HG03159 (cell line): ENCODE data around the gene SPATA32.
A peak's percentile ranks its signal among the peaks of the same experiment; 100 is the strongest.
"Not testable (repeated sequence)": the region's sequence is repeated elsewhere in the genome, so short reads cannot be mapped to it uniquely, and the experiment has no call there.

Source experiments
- ATAC-seq: cut with Tn5 transposase; IDR thresholded peaks from one replicate; pipeline ENCODE4 v1.9.1; 2021; ENCODE audit warnings: mild to moderate bottlenecking, moderate library complexity; ENCODE audit not compliant: unreplicated experiment

SPATA32 gene

DNA sequence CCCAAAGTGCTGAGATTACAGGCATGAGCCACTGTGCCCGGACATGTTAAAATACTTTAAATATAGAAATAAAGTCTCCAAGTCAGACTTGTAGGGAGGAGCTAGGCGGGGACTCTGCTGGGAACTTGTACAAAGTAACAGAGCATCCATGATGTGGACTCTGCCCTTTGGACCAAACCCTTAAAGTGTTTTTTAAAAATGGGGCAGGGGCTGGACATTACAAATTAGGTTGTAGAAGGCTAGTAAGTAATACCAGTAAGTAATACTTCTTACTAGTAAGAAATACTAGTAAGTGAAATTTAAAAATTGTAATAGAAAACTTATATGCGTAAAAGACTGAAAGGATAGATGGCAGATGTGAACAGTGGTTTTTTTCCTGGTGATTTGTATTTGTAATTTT is 9.7 kb upstream of the SPATA32 start:
- no peak for ATAC-seq

DNA sequence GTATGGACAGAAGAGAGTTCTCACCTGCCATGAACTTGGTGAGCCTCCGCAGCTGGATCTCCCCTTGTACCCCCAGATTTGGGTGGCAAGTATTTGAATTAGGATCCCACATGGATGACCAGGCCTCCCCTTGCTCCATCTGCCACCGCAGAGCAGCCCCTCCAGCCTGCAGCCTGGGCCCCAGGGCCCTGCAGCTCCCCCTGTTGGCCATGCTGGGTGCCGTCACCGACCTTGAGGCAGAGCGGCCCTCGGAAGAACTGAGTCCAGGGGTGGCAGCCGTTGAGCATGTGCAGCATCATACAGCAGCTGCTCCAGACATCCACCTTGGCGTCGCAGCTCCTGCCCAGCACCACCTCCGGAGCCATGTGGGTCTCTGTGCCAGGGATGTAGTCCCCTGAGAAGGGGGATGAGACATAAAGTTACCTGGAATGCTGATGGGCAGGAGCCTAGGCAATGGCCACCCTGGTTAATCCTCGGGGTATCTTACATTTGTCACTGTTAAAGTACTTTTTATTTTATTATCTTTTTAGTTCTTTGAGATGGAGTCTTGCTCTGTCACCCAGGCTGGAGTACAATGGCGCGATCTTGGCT is 9.0 kb upstream of the SPATA32 start:
- ATAC-seq = no peak

DNA sequence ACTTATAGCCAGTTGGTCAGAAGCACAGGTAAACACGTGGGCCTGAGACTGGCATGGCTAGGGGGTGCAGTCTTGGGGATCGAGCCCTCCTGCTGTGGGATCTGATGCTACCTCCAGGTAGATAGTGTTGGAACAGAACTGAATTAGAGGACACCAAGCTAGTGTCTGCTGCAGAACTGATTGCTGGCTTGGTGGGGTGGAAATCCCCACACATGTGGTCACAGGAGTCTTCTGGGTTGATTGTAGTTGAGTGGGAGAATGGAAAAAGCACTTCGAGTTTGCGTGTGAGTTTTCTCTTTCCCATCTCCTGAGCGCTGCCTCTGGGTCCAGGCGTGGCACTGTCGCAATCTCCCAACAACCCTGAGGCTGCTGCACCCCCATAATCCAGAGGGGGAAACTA is 8.0 kb upstream of the SPATA32 start:
- no peak for ATAC-seq

DNA sequence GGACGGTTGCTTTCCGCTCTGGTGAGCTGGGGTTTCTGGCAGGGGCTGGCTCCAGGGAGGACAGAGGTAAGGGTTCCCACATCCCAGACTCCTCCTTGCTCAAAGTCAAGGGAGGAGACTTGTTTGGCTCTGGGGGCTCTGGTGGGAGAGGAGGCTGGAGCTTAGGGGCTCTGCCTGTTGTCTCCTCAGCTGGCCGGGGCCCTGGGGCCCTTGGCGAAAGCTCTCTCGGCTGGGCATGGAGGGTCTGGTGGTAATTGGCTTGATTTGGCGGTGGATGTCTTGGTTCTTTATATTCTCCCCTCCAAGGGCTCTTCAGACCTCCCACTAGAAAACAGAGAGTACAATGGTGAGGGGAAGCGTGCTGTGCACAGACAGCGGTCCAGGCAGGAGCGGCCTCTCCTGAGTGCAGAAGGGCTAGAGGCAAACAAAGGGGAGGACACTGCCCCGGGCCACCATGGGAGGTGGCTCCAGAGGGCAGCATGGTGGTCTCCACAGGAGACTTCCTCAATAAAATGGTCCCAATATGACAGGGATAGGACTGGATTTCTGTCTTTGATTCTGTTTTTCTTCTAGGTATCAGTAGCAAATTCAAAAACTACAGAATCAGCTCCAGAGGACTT is 5.7 kb upstream of the SPATA32 start:
- no peak for ATAC-seq

DNA sequence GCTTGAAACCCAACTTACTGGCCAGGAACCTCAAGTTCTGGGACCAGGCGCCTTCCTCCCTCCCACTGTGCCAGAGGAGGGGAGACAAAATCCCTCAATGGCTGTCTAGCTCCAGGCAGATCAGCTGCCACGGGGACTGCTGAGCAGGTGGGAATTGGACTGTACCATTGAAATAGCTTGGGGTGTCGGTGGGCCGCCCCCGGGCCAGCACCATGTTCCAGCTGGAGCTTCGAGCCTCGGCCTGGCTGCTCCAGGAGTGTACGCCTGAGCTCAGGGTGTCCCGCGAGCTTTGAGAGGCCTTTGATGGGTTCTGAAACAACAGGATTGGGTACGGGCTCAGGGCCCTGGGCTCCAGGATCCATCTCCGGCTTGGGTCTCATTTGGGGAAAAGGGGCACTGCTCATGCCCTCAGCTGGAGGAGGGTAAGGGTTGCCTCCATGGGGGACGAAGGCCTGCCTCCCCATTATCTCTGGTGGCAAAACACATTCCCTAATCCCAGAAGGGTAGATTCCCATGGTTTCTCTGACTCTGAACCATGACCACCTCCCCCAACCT is 4.6 kb upstream of the SPATA32 start:
- no peak for ATAC-seq

DNA sequence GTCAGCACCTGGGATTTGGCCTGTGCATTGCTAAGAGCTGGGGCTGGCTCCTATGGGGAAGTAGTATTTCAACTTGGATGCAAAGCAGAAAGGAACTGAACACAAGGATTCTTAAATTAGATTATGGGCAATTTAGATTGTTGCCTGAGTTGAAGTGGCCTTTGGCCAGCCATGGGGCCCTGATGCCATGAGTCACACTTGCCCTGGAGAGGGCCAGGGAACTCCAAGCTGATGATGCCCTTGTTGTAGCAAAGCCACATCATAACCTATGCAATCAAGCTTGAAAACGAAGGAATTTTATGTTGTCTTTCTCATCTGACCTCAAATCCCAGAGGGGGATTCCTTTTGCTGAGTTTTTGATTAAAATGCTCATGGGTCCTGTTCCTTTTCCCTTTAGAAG is 3.9 kb upstream of the SPATA32 start:
- no peak for ATAC-seq

DNA sequence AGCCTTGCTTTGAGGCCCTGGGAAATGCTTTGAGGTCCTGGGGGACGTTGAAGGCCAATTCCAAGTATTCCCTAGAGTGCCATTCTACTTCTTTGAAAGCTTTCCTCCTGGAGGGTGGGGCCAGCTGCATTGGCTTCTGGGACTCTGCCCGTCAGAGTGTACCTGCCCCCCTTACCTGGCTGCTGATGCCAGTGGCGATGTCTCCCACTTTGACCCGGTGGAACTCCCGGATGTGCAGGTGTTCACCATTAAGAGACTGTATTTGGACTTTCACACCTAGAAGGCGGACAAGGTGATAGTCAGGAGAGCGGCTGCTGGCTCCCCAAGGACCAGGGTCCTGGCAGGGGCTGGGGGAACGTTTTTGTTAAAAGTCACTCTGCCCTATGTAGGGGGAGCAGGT is 3.1 kb upstream of the SPATA32 start:
- no peak for ATAC-seq

DNA sequence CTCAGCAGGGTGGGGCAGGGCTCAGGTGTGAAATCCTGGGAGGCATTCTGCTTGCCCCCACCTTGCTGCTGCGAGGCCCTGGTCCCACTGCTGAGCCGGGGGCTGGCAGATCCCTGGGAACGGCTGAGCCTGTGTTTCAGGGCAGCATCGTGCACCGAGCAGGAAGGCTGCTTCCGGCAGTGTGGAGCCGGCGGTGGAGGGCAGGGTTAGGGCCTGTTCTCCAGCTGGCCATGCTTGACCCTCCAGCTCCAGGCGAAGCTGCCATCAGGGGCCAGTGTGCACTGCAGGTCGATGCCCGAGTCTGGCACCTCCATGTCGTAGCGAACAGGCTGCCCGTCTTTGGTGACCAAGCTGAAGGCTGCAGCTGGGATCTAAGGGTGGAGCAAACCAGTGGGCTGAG is 2.5 kb upstream of the SPATA32 start:
- no peak for ATAC-seq

DNA sequence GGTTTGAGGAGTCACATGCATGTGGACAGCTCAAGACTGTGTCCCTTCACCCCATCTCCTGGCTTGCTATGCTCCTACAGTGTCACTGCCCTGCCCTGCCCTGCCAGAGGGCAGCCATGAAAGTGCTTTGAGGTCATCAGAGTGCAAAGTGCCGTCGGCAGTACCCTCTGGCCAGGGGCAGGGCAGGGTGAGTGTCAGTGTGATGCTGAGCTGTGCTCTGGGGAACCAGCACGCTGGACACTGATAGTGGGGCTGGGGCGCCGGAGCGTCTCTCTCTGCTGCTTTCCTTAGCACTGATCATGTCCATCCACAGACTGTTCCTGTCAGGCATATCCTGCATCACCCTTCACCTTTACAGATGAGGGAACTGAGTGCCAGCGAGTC is 1.6 kb upstream of the SPATA32 start:
- ATAC-seq = no peak

DNA sequence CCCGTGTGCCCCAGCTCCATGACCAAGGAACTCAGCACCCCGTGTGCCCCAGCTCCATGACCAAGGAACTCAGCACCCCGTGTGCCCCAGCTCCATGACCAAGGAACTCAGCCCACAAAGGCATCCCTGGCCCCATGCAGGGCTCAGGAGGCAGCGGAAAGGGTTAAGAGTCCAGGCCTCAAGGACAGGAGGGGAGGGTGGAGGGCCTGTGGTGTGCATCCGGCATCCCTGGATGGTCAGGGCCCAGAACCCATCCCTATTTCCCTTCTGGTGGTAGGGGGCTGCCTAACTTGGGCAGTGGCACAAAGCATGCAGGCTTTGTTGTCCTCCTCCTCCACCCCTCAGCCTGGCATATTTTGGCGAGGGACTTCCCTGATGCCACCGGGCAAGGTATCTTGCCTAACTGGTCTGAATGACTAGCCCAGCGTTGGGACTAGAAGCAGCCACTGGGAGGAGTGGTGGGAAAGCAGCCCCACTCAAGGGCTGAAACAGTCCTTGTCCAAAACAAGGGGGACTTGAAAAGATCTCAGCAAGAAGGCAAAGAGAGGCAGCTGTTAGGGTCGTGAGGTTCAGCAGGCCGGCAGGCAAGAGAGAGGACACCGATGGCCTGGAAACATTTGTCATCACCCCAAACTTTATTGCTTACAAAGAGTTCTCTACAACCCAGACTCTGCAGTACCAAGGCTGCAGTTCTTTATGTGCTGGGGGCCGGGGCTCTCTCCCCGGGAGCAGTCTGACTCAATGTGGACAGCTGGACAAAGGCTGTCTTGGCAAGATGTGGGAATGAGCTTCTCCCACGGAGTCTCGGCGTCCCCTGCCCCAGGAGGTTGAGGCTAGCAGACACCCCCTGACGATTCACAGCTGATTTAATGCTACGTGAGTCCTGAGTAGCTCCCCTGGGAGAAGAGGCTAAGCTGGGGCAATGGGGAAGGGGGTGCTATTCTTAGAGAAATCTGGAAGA is 902 bp upstream of the SPATA32 start:
- ATAC-seq = no peak

DNA sequence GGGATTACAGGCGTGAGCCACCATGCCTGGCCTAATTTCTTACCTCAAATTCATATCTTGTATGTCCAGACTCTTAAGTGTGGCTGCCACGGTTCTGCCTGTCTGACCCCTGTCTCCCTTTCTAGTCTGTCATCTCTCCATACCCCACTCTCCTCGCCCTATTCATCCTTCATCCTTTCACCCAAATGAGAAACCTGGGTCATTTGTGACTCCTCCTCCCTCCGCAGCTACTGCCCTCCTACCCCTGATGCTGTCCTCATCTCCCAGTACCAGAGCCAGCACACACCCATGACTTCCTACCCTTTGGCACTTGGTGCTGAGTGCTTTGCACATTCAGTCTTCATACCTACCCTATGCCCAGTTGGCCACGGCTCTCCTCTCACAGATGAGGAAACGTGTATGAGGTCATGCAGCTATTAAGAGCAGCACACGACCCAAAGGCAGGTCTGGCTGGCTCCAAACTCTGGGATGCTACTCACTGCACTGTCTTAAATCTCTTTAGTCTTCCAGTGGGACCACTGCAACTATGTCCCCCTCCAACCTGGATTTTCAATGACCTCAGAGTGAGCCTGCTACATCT is 1.6 kb downstream of the SPATA32 start:
- ATAC-seq = no peak

DNA sequence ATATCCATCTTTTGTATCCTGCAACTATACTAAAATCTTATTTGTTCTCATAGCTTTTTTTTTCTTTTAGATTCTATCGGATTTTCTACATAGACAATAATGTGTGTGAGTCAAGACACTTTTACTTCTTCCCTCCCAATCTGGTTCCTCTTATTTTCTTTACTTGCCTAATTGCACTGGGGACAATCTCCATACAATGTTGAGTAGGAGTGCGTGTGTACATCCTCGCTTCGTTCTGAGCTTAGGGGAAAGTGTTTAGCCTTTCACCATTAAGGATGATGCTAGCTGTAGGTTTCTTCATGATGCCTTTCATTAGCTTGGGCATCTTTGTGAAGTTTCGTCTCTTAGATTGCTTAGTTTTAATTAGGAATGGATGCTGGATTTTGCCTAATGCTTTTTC is 2.9 kb downstream of the SPATA32 start:
- no peak for ATAC-seq

DNA sequence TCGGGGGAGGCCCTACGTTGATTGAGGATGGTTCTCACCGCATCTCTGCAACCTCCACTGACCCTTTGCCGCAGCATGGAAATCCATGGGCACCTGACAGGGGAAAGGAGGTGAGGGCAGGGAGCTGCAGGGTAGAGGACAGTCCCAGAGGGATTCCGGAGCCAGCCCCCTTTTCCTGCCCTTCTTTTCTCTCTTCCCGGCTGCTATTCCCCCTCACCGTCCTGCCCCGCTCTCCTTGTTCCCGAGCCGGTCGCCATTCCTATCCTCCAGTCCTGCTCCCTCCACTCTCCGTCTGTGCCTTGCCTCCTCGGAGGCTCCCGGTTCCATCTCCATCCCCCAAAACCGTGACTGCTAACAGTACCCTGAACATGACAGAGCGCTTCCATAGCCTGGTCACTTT is 4.8 kb downstream of the SPATA32 start:
- no peak for ATAC-seq

DNA sequence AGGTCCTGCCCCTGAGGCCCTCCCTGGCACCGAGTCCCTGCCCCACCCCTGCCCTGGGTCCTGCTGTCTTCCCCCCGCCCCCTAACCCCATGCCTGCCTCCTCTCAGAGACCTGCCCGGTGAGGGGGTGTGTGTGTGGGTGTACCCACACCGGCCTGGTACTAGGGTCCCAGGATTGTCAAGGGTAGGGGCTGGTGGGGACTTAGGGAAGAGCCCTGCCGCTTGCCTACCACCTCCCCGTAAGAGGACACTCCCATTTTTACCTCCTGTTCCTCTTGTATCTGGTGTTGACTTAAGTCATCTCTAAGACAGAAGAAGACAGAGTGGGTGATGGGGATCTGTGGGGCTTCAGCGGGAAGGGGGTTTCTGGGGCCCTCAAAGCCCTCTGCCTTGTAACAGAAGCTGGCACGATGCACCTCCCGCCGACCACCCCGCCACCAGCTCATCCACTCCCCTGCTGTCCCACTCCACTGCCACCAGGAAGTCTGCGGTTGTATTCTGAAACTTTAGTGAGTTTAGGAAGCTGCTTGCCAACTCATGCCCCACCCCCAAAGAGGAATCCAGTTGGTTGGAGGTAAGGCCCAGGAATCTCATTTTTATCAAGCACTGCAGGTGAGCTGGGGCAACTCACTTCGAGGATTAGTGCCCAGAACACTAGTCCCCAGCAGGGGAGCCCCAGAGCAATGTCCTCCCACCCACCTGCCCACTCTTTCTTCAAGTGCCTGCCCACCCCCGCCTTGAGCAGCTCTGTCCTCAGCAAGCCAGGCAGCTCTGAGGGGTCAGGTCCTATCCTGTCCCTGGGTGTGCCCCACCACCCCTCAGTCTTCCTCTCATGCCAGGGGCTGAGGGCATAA is 5.6 kb downstream of the SPATA32 start:
- ATAC-seq = no peak

DNA sequence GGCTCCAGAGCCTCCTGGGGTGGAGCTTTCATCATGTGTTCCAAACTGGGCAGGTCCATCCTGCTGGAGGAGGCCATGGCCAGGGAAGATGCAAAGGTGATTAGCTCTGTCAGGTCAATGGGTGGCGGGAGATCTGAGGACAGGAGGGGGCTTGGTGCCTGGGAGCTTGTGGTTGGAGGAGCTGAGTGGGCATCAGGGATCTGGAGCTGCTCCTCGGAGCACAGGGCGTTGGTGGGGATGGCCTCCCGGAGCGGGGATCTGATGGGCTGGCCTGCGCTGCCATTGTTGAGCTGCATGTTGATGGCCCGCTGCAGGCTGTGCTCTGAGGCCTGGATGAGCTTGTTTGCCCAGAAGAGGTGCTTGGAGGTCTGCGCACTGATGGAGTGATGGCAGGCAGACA is 6.5 kb downstream of the SPATA32 start:
- no peak for ATAC-seq

DNA sequence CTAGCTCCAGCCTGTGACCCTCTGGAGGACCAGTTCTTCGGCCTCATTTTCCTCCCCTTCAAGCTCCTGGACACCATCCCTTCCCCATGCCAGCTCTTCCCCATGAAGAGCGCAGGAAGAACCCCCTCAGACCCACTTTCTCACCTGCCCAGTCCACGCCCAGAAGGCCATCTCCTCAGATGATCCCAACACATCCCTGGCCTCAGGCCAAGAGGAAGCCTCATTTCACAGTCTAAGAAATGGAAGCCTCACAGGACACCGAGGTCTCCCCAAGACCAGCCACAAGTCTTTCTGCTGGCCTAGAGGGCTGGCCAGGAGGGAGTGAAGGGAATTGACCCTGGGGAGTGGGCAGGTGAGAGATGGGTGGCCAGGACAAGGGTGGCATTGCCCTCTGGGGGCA is 8.0 kb downstream of the SPATA32 start:
- no peak for ATAC-seq

DNA sequence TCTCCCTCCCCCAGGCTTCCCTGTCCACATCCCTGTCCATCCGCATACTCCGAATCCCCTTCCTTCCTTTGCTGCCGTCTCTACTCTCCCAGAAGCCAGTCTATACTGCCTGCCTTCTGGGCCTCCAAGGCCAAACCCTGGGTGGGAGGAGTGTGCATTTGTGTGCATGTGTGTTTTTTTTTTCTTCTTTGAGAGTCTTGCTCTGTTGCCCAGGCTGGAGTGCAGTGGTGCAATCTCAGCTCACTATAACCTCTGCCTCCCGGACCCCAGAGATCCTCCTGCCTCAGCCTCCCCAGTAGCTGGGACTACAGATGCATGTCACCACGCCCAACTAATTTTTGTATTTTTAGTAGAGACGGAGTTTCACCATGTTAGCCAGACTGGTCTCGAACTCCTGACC is 8.7 kb downstream of the SPATA32 start:
- not testable (repeated sequence) for ATAC-seq

DNA sequence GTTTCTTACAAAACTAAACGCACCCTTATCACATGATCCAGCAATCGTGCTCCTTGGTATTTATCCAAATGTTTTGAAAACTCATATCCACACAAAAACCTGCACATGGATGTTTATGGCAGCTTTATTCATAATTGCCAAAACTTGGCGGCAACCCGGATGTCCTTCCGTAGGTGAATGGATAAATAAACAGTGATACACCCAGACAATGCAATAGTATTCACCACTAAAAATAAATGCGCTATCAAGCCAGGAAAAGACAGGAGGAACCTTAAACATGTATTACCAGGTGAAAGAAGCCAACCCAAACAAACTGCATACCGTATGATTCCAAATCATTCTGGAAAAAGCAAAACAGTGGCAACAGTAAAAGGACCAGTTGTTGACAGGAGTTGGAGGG is 10.0 kb downstream of the SPATA32 start:
- no peak for ATAC-seq

DNA sequence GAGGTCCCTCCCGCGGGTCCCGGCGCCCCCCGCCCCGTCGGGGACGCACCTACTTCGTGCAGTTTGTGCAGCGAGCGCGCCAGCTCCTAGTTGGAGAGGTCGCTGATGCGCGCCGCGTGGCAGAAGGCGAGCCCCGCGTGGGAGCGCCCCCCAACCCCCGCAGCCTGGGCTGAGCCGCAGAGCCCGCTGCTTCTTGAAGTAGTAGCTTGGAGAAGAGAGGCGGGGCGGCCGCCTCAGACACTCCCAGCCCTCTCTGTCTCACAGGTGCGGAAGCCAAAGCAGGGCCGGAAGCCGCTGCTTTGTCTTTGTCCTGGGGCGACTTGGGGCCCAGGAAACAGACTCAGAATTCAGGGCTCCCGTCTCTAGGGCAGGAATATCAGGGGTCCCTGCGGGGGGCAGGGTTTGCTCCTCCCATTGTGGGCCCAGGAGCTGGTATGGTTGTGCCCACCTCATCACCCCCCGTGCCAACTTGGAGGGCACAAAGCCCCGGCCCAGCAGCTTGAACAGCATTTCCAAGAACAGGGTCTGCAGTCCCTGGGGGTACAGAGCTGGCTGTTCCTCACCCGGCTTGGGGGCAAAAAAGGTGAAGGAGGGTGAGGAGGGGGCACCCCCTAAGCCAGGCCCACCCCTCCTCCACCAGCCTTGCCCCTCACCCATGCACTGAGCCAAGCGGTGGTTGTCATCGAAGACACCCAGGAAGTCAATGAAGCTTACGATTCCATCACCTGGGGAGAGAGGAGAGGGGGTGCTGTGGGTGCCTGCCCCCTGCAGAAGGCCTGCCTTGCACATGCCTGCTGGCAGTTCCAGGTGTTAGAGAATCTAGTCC is 13.5 kb downstream of the SPATA32 start:
- peak; percentile 65 for ATAC-seq
